ENCODE results near the gene GNL2.
"Not testable (repeated sequence)": the region's sequence is repeated elsewhere in the genome, so short reads cannot be mapped to it uniquely, and the experiment has no call there.

GNL2 gene

GRCh38 chr1:37545019-37545418 lies 50.7 kb downstream of the GNL2 start:
- Histone ChIP-seq H3K36me3 (peaks cover 81% of the 10 kb centered on the region), H3K4me3 (ENCODE audit: low read depth in 1 of 2, low read length in 1 of 2) (no peak overlapping the region), H3K4me1 (ENCODE audit: control insufficient read depth in 1 of 2, insufficient read depth in 1 of 2, low read depth in 1 of 2, low read length in 1 of 2) (no peaks in the 10 kb centered on the region), H3K27me3 (no peaks in the 10 kb centered on the region), H3K9me3 (no peaks in the 10 kb centered on the region), H3K27ac (no peak overlapping the region)
- no peak for TF ChIP-seq CTCF (IDR thresholded peaks at IDR 0.05)

GRCh38 chr1:37544530-37544929 lies 51.2 kb downstream of the GNL2 start:
- Histone ChIP-seq H3K9me3 (no peaks in the 10 kb centered on the region), H3K27me3 (no peaks in the 10 kb centered on the region), H3K4me1 (ENCODE audit: control insufficient read depth in 1 of 2, insufficient read depth in 1 of 2, low read depth in 1 of 2, low read length in 1 of 2) (no peaks in the 10 kb centered on the region), H3K4me3 (ENCODE audit: low read depth in 1 of 2, low read length in 1 of 2) (no peak overlapping the region), H3K27ac (no peak overlapping the region), H3K36me3 (peaks cover 82% of the 10 kb centered on the region)
- TF ChIP-seq CTCF (IDR thresholded peaks at IDR 0.05), result no peak

GRCh38 chr1:37540036-37540785 lies 55.5 kb downstream of the GNL2 start:
- TF ChIP-seq CTCF (IDR thresholded peaks at IDR 0.05), result no peak
- H3K9me3 ChIP-seq, result no peaks in the 10 kb centered on the region
- H3K27ac ChIP-seq, result no peak overlapping the region
- no peaks in the 10 kb centered on the region for H3K4me1 ChIP-seq (ENCODE audit: control insufficient read depth in 1 of 2, insufficient read depth in 1 of 2, low read depth in 1 of 2, low read length in 1 of 2)
- no peaks in the 10 kb centered on the region for H3K27me3 ChIP-seq
- peaks cover 88% of the 10 kb centered on the region for H3K36me3 ChIP-seq
- H3K4me3 ChIP-seq (ENCODE audit: low read depth in 1 of 2, low read length in 1 of 2), result no peak overlapping the region

GRCh38 chr1:37539154-37539553 lies 56.6 kb downstream of the GNL2 start:
- not testable (repeated sequence) for H3K9me3 ChIP-seq; H3K27ac ChIP-seq; H3K27me3 ChIP-seq; H3K4me3 ChIP-seq (ENCODE audit: low read depth in 1 of 2, low read length in 1 of 2); H3K4me1 ChIP-seq (ENCODE audit: control insufficient read depth in 1 of 2, insufficient read depth in 1 of 2, low read depth in 1 of 2, low read length in 1 of 2)
- H3K36me3 ChIP-seq, result peaks cover 79% of the 10 kb centered on the region

GRCh38 chr1:37537378-37537777 lies 58.4 kb downstream of the GNL2 start:
- Histone ChIP-seq H3K9me3 (no peaks in the 10 kb centered on the region), H3K4me3 (ENCODE audit: low read depth in 1 of 2, low read length in 1 of 2) (no peak overlapping the region), H3K4me1 (ENCODE audit: control insufficient read depth in 1 of 2, insufficient read depth in 1 of 2, low read depth in 1 of 2, low read length in 1 of 2) (no peaks in the 10 kb centered on the region), H3K27me3 (no peaks in the 10 kb centered on the region), H3K36me3 (peaks cover 71% of the 10 kb centered on the region), H3K27ac (no peak overlapping the region)
- TF ChIP-seq CTCF (IDR thresholded peaks at IDR 0.05), result no peak

GRCh38 chr1:37533317-37534093 lies 62.2 kb downstream of the GNL2 start:
- no peak for TF ChIP-seq CTCF (IDR thresholded peaks at IDR 0.05)
- Histone ChIP-seq H3K4me3 (ENCODE audit: low read depth in 1 of 2, low read length in 1 of 2) (no peak overlapping the region), H3K9me3 (no peaks in the 10 kb centered on the region), H3K27ac (no peak overlapping the region), H3K36me3 (peaks cover 34% of the 10 kb centered on the region), H3K27me3 (no peaks in the 10 kb centered on the region), H3K4me1 (ENCODE audit: control insufficient read depth in 1 of 2, insufficient read depth in 1 of 2, low read depth in 1 of 2, low read length in 1 of 2) (no peaks in the 10 kb centered on the region)

GRCh38 chr1:37532418-37533156 lies 63.1 kb downstream of the GNL2 start:
- not testable (repeated sequence) for H3K4me1 ChIP-seq (ENCODE audit: control insufficient read depth in 1 of 2, insufficient read depth in 1 of 2, low read depth in 1 of 2, low read length in 1 of 2); H3K4me3 ChIP-seq (ENCODE audit: low read depth in 1 of 2, low read length in 1 of 2); H3K9me3 ChIP-seq; H3K27ac ChIP-seq; H3K27me3 ChIP-seq
- peaks cover 25% of the 10 kb centered on the region for H3K36me3 ChIP-seq

GRCh38 chr1:37529888-37530287 lies 65.8 kb downstream of the GNL2 start:
- H3K36me3 ChIP-seq; H3K27me3 ChIP-seq; H3K27ac ChIP-seq; H3K9me3 ChIP-seq; H3K4me3 ChIP-seq (ENCODE audit: low read depth in 1 of 2, low read length in 1 of 2); H3K4me1 ChIP-seq (ENCODE audit: control insufficient read depth in 1 of 2, insufficient read depth in 1 of 2, low read depth in 1 of 2, low read length in 1 of 2): not testable (repeated sequence)
